Right lobe of liver (tissue), 4 donors: Measurements from ENCODE around the gene C6orf120.

ENCODE experiments used
- POLR2A ChIP-seq: fragments of 450-650 bp; IDR thresholded peaks from one replicate; pipeline ENCODE4 v1.6.1; 2017; ENCODE audit warnings: antibody characterized with exemption, mild to moderate bottlenecking
- TF ChIP-seq, protein P1 (sequence below), 4 donors: fragments of 200-600 bp in 3 of 4; fragments of 450-650 bp in 1 of 4; IDR thresholded peaks; one replicate each; pipeline versions ENCODE4 v1.5.1 to v1.8.0; 2016 to 2022; ENCODE audit warnings: antibody characterized with exemption in 4 of 4, mild to moderate bottlenecking in 2 of 4
- donor health status: DM: no; HTN: no; CAD: no.
- donor health status: DM: no; HTN: no; CAD: no.
- donor health status: DM: no; HTN: yes; CAD: no.

DNA sequence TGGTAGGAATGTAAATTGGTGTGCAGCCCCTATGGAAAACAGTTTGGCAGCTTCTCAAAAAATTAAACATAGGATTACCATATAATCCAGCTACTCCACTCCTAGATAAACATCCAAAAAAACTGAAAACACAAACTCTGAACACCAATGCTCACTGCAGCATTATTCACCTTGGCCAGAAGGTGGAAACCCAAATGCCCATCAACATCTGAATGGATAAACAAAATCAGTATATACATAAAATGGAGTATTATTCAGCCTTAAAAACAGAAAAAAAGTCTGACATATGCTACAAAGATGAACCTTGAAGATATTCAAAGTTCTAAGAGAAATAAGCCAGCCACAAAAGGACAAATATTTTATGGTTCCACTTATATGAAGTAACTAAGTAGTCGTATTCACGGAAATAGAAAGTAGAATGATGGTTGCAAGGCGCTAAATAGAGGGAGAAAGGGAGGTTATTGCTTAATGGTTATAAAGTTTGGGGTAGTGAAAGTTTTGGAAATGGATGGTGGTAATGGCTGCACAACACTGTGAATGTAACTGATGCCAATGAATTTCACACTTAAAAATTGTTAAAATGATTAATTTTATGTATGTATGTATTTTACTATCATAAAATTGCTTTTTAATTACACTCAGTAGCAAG lies 18.4 kb downstream of the C6orf120 start:
- no peak for TF ChIP-seq POLR2A
- TF ChIP-seq, protein P1, sequence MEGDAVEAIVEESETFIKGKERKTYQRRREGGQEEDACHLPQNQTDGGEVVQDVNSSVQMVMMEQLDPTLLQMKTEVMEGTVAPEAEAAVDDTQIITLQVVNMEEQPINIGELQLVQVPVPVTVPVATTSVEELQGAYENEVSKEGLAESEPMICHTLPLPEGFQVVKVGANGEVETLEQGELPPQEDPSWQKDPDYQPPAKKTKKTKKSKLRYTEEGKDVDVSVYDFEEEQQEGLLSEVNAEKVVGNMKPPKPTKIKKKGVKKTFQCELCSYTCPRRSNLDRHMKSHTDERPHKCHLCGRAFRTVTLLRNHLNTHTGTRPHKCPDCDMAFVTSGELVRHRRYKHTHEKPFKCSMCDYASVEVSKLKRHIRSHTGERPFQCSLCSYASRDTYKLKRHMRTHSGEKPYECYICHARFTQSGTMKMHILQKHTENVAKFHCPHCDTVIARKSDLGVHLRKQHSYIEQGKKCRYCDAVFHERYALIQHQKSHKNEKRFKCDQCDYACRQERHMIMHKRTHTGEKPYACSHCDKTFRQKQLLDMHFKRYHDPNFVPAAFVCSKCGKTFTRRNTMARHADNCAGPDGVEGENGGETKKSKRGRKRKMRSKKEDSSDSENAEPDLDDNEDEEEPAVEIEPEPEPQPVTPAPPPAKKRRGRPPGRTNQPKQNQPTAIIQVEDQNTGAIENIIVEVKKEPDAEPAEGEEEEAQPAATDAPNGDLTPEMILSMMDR (IDR thresholded peaks at IDR 0.05): peak in 1 of 4 donors; percentile 12
